ENCODE results near the gene MARK1.

GRCh38 chr1:220491891-220492290, 36.0 kb upstream of the MARK1 start:
- TF ChIP-seq JUNB (IDR thresholded peaks at IDR 0.05) = no peak
- no peak for TF ChIP-seq SIN3A (IDR thresholded peaks at IDR 0.05; ENCODE audit: low read depth, low read length)
- TF ChIP-seq, protein P1, sequence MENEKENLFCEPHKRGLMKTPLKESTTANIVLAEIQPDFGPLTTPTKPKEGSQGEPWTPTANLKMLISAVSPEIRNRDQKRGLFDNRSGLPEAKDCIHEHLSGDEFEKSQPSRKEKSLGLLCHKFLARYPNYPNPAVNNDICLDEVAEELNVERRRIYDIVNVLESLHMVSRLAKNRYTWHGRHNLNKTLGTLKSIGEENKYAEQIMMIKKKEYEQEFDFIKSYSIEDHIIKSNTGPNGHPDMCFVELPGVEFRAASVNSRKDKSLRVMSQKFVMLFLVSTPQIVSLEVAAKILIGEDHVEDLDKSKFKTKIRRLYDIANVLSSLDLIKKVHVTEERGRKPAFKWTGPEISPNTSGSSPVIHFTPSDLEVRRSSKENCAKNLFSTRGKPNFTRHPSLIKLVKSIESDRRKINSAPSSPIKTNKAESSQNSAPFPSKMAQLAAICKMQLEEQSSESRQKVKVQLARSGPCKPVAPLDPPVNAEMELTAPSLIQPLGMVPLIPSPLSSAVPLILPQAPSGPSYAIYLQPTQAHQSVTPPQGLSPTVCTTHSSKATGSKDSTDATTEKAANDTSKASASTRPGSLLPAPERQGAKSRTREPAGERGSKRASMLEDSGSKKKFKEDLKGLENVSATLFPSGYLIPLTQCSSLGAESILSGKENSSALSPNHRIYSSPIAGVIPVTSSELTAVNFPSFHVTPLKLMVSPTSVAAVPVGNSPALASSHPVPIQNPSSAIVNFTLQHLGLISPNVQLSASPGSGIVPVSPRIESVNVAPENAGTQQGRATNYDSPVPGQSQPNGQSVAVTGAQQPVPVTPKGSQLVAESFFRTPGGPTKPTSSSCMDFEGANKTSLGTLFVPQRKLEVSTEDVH (IDR thresholded peaks at IDR 0.05; ENCODE audit: low read depth, partially characterized antibody) = no peak
- TF ChIP-seq, protein P2, sequence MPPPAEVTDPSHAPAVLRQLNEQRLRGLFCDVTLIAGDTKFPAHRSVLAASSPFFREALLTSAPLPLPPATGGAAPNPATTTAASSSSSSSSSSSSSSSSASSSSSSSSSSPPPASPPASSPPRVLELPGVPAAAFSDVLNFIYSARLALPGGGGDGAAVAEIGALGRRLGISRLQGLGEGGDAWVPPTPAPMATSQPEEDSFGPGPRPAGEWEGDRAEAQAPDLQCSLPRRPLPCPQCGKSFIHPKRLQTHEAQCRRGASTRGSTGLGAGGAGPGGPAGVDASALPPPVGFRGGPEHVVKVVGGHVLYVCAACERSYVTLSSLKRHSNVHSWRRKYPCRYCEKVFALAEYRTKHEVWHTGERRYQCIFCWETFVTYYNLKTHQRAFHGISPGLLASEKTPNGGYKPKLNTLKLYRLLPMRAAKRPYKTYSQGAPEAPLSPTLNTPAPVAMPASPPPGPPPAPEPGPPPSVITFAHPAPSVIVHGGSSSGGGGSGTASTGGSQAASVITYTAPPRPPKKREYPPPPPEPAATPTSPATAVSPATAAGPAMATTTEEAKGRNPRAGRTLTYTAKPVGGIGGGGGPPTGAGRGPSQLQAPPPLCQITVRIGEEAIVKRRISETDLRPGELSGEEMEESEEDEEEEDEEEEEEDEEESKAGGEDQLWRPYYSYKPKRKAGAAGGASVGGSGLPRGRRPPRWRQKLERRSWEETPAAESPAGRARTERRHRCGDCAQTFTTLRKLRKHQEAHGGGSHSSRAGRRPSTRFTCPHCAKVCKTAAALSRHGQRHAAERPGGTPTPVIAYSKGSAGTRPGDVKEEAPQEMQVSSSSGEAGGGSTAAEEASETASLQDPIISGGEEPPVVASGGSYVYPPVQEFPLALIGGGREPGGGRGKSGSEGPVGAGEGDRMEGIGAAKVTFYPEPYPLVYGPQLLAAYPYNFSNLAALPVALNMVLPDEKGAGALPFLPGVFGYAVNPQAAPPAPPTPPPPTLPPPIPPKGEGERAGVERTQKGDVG (CRISPR knock-in tag; IDR thresholded peaks at IDR 0.05) = no peak
- no peak for TF ChIP-seq BHLHE40 (IDR thresholded peaks at IDR 0.05; ENCODE audit: borderline replicate concordance in 1 of 2, low read depth in 2 of 2, low read length in 1 of 2)
- TF ChIP-seq, protein P3, sequence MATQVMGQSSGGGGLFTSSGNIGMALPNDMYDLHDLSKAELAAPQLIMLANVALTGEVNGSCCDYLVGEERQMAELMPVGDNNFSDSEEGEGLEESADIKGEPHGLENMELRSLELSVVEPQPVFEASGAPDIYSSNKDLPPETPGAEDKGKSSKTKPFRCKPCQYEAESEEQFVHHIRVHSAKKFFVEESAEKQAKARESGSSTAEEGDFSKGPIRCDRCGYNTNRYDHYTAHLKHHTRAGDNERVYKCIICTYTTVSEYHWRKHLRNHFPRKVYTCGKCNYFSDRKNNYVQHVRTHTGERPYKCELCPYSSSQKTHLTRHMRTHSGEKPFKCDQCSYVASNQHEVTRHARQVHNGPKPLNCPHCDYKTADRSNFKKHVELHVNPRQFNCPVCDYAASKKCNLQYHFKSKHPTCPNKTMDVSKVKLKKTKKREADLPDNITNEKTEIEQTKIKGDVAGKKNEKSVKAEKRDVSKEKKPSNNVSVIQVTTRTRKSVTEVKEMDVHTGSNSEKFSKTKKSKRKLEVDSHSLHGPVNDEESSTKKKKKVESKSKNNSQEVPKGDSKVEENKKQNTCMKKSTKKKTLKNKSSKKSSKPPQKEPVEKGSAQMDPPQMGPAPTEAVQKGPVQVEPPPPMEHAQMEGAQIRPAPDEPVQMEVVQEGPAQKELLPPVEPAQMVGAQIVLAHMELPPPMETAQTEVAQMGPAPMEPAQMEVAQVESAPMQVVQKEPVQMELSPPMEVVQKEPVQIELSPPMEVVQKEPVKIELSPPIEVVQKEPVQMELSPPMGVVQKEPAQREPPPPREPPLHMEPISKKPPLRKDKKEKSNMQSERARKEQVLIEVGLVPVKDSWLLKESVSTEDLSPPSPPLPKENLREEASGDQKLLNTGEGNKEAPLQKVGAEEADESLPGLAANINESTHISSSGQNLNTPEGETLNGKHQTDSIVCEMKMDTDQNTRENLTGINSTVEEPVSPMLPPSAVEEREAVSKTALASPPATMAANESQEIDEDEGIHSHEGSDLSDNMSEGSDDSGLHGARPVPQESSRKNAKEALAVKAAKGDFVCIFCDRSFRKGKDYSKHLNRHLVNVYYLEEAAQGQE (IDR thresholded peaks at IDR 0.05; ENCODE audit: low read depth, low read length) = no peak
- TF ChIP-seq, protein P4, sequence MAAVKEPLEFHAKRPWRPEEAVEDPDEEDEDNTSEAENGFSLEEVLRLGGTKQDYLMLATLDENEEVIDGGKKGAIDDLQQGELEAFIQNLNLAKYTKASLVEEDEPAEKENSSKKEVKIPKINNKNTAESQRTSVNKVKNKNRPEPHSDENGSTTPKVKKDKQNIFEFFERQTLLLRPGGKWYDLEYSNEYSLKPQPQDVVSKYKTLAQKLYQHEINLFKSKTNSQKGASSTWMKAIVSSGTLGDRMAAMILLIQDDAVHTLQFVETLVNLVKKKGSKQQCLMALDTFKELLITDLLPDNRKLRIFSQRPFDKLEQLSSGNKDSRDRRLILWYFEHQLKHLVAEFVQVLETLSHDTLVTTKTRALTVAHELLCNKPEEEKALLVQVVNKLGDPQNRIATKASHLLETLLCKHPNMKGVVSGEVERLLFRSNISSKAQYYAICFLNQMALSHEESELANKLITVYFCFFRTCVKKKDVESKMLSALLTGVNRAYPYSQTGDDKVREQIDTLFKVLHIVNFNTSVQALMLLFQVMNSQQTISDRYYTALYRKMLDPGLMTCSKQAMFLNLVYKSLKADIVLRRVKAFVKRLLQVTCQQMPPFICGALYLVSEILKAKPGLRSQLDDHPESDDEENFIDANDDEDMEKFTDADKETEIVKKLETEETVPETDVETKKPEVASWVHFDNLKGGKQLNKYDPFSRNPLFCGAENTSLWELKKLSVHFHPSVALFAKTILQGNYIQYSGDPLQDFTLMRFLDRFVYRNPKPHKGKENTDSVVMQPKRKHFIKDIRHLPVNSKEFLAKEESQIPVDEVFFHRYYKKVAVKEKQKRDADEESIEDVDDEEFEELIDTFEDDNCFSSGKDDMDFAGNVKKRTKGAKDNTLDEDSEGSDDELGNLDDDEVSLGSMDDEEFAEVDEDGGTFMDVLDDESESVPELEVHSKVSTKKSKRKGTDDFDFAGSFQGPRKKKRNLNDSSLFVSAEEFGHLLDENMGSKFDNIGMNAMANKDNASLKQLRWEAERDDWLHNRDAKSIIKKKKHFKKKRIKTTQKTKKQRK (IDR thresholded peaks at IDR 0.05; ENCODE audit: low read depth, low read length) = no peak
- TF ChIP-seq USF2 (IDR thresholded peaks at IDR 0.05; ENCODE audit: borderline replicate concordance, low read depth, low read length) = no peak
- no peak for TF ChIP-seq IRF3 (IDR thresholded peaks at IDR 0.05)
- no peak for TF ChIP-seq NR2C2 (IDR thresholded peaks at IDR 0.05; ENCODE audit: borderline replicate concordance, control insufficient read depth, insufficient read length, low read depth)

All from GM12878 (cell line).